SK-N-SH (cell line): ENCODE data around the gene GRK5.

ENCODE experiments used
- GATA2 ChIP-seq: sonication (generic); formaldehyde crosslinking; IDR thresholded peaks from 2 replicates; pipeline ENCODE4 v1.5.0; 2020; ENCODE audit warnings: mild to moderate bottlenecking, missing genetic modification reagents
- JUND ChIP-seq: IDR thresholded peaks from 2 replicates; pipeline ENCODE4 v1.4.0; 2012
- POLR2AphosphoS5 ChIP-seq: IDR thresholded peaks from 2 replicates; pipeline ENCODE4 v1.6.1; 2012; ENCODE audit warnings: low read depth, low read length
- RCOR1 ChIP-seq: fragments of 150-350 bp; IDR thresholded peaks from 2 replicates; pipeline ENCODE4 v1.6.1; 2017; ENCODE audit warnings: antibody characterized with exemption, low read length
- TCF12 ChIP-seq: IDR thresholded peaks from 2 replicates; pipeline ENCODE4 v1.4.0; 2012
- TF ChIP-seq, protein P1 (sequence below): fragments of 200-600 bp; sonication (generic); IDR thresholded peaks from 2 replicates; pipeline ENCODE4 v1.6.1; 2017; ENCODE audit warnings: antibody characterized with exemption, mild to moderate bottlenecking, moderate library complexity

DNA sequence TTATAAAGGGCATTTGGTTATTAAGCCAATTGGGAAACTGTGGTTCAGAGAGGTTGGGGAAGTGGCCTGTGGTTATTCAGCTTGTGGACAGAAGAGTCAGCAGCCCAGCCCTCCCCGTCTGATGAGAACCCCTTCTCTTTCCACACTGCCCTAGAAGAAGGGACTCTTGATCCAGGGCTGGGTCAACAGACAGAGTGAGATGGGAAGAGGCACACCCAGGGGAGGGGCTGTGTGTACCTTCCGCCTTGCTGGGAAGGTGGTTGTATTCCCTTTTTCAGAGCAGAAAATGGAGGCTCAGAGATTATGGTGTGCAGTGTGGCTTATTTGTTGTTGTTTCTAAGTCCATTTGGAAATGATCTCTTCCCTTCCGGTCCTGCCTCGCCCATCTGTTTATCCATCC lies 103.4 kb downstream of the GRK5 start:
- TF ChIP-seq TCF12 (no peak), GATA2 (CRISPR knock-in tag) (no peak), POLR2AphosphoS5 (no peak), JUND (no peak), RCOR1 (no peak)
- TF ChIP-seq, protein P1, sequence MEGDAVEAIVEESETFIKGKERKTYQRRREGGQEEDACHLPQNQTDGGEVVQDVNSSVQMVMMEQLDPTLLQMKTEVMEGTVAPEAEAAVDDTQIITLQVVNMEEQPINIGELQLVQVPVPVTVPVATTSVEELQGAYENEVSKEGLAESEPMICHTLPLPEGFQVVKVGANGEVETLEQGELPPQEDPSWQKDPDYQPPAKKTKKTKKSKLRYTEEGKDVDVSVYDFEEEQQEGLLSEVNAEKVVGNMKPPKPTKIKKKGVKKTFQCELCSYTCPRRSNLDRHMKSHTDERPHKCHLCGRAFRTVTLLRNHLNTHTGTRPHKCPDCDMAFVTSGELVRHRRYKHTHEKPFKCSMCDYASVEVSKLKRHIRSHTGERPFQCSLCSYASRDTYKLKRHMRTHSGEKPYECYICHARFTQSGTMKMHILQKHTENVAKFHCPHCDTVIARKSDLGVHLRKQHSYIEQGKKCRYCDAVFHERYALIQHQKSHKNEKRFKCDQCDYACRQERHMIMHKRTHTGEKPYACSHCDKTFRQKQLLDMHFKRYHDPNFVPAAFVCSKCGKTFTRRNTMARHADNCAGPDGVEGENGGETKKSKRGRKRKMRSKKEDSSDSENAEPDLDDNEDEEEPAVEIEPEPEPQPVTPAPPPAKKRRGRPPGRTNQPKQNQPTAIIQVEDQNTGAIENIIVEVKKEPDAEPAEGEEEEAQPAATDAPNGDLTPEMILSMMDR, result no peak
